PC-3 (cell line): ENCODE measurements around the gene TRPM5.

Experiments
- CTCF ChIP-seq: fragments of 300-600 bp; sonication (generic); conservative IDR thresholded peaks from 2 replicates; pipeline ENCODE4 v1.5.1; 2017; ENCODE audit warnings: antibody characterized with exemption, low read depth, mild to moderate bottlenecking, low read length
- EZH2 ChIP-seq: fragments of 300-600 bp; sonication (generic); IDR thresholded peaks from one replicate; pipeline ENCODE4 v1.6.1; 2017; ENCODE audit warnings: antibody characterized with exemption, mild to moderate bottlenecking, low read length; ENCODE audit not compliant: unreplicated experiment

- TF ChIP-seq CTCF: no peak
- TF ChIP-seq EZH2: no peak
Observed at GRCh38 chr11:2472428-2473186, 28.3 kb upstream of the TRPM5 start.
